ENCODE results near the gene SSX3.
"Not testable (repeated sequence)": the region's sequence is repeated elsewhere in the genome, so short reads cannot be mapped to it uniquely, and the experiment has no call there.

SSX3 gene, protein sequence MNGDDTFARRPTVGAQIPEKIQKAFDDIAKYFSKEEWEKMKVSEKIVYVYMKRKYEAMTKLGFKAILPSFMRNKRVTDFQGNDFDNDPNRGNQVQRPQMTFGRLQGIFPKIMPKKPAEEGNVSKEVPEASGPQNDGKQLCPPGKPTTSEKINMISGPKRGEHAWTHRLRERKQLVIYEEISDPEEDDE

DNA sequence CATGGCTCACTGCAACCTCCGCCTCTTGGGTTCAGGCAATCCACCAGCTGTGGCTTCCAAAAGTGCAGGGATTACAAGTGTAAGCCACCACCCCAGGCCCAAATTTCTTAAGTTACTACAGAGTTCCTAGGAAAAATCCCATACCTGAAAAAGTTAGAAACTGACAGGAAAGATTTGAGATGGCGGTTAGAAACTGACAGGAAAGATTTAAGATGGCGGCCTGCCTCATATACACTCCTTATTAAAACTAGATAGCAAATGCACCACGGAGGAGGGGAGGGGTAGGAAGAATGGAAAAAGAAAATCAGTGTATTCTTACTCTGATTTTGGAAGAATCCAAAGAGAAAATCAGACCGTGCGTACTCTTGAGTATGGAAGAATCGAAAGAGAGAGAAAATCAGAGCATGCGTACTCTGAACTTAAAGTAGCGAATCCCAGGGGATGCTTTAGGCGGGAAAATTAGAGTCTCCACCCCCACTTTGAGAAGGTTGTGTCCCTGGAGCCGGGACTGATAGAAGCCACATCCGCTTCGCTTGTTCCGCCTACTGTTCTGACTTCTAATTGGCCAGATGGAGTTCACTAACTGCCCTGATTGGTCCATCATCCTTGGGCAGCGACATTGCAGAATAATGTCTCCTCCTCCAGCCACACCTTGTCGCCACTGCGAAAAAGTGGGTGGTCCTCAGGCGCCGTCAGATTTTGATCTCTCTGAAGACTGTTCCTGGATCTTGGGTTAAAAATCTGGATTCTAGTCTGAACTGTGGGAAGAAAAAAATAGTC lies at the start of gene SSX3:
Gene SSX3, minus strand, starts transcription at position 389 of the 780 bp plus-strand sequence. CDS start 1,454 bp downstream, outside the sequence.
- not testable (repeated sequence) for DNase-seq

DNA sequence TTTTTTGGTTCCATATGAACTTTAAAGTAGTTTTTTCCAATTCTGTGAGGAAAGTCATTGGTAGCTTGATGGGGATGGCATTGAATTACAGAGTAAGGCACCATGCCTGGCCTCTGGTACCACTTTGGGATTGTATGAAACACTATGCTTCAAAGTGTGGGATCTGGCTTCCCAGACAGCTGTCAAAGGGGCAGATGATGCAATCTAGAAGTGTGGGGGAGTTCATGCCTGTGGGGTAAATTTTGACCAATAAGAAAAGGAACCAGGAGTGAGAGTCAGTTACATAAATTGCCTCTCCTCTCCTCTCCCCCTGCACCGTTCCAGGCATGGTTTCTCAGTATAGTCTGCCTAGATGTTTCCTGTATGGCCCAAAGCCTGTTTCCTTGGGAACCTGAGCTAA lies 41.3 kb upstream of the SSX3 start:
- DNase-seq: not testable (repeated sequence)

DNA sequence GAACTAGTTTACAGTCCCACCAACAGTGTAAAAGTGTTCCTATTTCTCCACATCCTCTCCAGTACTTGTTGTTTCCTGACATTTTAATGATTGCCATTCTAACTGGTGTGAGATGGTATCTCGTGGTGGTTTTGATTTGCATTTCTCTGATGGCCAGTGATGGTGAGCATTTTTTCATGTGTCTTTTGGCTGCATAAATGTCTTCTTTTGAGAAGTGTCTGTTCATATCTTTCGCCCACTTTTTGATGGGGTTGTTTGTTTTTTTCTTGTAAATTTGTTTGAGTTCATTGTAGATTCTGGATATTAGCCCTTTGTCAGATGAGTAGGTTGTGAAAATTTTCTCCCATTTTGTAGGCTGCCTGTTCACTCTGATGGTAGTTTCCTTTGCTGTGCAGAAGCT lies 40.4 kb upstream of the SSX3 start:
- DNase-seq: not testable (repeated sequence)

DNA sequence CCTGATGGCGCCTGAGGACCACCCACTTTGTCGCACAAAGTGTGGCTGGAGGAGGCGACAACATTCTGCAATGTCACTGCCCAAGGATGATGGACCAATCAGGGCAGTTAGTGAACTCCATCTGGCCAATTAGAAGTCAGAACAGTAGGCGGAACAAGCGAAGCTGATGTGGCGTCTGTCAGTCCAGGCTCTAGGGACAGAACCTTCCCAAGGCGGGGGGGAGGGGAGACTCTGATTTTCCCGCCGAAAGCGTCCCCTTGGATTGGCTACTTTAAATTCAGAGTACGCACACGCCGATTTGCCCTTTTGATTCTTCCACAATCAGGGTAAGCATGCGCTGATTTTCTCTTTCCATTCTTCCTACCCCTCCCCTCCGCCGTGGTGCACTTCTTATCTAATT lies 26.7 kb upstream of the SSX3 start, which contains the start of gene SSX4:
Gene SSX4, plus strand, starts transcription at position 301 of the 400 bp plus-strand sequence. CDS start 515 bp downstream, outside the sequence.
- not testable (repeated sequence) for DNase-seq

DNA sequence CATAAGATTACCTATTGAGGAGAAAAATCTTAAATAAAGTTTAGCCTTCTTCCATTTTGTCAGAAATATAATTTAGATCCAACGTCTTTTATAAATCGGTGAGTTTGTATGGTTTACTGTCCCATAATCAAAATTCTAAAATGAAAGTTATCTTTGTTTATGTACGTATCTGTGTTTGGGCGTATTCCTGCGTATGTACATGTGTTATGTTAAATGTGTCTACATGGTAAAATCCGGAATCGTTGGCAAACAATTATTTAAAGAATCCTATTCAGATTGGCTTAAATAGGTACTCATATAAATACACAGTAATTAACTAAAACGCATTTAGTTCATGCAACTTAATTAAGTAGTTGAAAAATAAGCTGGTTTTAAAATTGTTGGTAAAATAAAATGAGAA lies 13.9 kb upstream of the SSX3 start:
- DNase-seq: not testable (repeated sequence)

DNA sequence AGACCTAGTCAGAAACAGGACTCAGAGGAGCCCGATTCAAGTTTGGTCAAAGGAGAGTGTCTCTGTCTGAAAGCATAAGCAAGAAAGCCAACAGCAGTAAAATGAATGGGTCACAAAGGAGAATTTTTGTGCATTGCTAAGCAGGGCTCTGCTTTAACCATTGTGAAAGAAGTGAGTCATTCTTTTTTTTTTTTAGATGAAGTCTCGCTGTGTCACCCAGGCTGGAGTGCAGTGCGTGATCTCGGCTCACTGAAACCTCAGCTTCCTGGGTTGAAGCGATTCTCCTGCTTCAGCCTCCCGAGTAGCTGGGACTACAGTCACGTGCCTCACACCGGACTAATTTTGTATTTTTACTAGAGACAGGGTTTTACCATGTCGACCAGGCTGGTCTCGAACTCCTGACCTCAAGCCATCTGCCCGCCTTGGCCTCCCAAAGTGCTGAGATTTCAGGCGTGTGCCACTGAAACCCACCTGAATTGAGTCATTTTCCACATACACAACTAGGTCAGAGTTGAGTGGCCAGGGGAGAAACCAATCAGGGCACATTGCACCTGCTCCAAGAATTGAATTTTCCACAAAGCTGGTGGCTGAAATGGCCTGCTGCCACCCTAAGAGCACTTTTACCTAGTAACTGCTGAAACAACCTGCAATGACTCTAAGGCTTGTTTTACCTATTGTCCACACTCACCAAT lies 11.4 kb upstream of the SSX3 start:
- not testable (repeated sequence) for DNase-seq

DNA sequence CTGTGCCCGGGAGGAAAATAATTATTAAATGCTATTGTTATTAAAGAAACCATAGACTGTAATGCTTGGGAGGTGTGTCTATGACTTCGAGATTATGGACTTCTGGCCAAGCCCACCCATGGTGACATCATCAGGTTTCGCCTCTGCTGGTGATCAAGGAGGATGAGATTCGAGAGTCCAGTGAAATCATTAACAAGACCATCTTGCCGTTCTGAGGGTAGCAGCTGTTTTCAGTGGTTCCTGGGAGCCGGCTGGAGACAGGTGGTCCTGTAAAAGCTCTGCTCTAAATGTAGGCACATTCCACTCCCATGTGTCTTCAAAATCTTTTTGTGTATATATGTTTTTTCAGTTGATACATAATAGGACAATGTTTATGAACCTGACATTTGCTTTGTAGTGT lies 2.8 kb upstream of the SSX3 start:
- DNase-seq: not testable (repeated sequence)

DNA sequence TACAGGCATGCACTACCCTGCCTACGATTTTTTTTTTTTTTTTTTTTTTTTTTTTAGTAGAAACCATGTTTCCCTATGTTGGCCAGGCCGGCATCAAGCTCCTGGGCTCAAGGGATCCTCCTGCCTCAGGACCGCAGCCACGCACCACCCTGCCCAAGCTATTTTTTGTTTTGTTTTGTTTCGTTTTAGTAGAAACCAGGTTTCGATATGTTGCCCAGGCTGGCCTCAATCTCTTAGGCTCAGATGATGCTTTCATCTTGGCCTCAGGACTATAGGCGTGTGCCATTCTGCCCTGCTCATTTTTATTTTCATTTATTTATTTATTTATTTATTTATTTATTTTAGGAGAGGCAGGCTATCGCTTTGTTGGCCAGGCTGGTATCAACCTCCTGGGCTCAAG lies 1.2 kb upstream of the SSX3 start:
- no peak for DNase-seq

DNA sequence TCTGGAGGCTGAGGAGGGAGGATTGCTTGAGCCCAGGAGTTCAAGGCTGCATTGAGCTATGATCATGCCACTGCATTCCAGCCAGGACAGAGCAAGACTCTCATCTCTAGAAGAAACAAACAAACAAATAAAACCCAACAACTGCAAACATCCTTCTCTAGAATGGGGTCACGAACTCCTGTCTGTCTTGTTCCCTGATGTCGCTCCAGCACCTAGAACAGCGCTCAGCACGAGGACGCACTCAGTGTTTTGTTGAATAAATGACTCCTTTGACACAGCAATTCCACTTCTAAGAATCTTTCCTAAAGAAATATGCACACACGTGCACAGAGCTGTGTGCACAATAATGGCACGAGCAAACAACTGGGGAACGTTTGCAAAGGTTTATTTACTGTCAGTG lies 10.4 kb downstream of the SSX3 start:
- not testable (repeated sequence) for DNase-seq

DNA sequence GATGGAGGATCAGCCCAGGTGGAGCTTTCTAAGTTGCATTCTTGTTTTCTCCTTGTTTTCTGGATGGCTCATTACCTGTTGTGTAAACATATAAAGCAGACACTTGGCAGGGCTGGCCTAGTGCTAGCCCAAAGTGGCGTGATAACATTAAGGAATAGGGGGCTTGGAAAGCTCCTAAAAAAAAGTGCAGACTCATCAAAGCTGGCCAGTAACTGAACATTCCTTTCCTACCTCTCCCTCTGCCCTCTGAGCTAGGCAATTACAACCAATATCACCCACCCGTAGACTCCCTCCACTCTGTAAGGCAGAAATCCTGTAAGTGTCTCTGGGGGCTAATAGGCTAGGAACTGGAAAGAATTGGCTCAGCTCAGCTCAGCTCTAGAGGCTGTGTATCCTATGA lies 42.5 kb downstream of the SSX3 start:
- DNase-seq: not testable (repeated sequence)

DNA sequence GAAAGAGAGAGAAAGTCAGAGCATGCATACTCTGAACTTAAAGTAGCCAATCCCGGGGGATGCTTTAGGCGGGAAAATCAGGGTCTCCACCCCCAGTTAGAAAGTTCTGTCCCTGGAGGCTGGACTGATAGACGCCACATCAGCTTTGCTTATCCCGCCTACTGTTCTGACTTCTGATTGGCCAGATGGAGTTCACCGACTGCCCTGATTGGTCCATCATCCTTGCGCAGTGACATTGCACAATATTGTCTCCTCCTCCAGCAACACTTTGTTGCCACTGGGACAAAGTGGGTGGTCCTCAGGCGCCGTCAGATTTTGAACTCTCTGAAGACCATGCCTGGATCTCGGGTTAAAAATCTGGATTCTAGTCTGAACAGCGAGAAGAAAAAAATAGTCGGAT lies 50.3 kb downstream of the SSX3 start:
- DNase-seq: no peak

Measured in cortex of kidney (tissue), 1 donor.